ENCODE measurements around the gene TMEM256. TPM values are rescaled to one million over a fixed set of nuclear protein-coding genes. Genes with fewer than 3 reads are reported as not detected.

Gene TMEM256
- total RNA-seq, 1 donor from 2014 or later, result 149 TPM

DNA sequence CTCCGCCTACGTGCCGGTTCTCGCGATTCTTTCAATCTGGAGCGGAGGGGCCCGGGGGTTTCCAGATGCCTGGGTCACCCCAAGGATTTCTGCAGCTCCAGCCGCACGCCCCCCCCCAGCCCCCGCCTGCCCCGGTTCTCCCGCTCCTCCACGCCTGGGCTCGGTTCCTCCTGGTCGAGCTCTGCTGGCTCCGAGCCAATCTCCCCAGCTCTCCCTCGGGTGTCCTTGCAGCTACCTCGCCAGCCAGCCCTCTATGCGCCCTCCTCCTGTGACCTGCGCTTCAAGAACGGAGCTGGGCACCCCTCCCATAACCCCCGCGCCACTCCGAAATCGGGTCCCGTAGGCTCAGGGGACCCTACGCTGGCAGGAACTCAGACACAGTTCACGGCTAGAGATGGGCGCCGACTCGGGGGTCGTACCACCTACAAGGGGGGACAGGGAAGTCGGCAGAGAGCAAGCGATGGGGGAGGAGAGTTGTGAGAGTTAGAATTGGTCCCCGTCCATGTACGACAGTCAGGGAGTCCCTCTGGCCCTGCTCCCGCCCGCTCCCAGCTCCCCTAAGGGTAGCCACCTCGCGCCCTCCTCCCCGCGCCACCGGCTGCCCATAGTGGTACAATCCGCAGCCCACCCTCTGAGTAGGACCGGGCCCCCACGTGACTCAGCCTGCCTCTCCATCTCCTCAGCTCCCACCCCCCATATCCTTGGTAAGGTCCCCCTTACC, 36.4 kb upstream of the TMEM256 start:
- Histone ChIP-seq H3K36me3 (ENCODE audit: control insufficient read depth in 3 of 3, insufficient read depth in 3 of 3, low read length in 3 of 3) (no peaks in the 10 kb centered on the region), H3K27me3 (ENCODE audit: control insufficient read depth in 3 of 3, insufficient read depth in 3 of 3, low read length in 3 of 3) (peaks cover 0 to 5% (median 0%) of the 10 kb centered on the region in 3 donors), H3K4me1 (ENCODE audit: control insufficient read depth in 3 of 3, insufficient read depth in 3 of 3, low read length in 3 of 3) (peaks cover 48 to 68% (median 58%) of the 10 kb centered on the region in 3 donors), H3K9ac (ENCODE audit: low read depth in 1 of 3, low read length in 3 of 3) (peak overlapping the region; percentile 69 to 88 (median 74)), H3K9me3 (ENCODE audit: control insufficient read depth in 3 of 3, low read length in 3 of 3) (no peaks in the 10 kb centered on the region), H3K4me3 (ENCODE audit: low read length in 3 of 3) (peak overlapping the region; percentile 62 to 81 (median 63)), H3K27ac (ENCODE audit: low read depth, low read length) (peak overlapping the region; percentile 71)

- H3K27ac ChIP-seq (ENCODE audit: low read depth, low read length), result peak within 1 kb of the TSS; percentile 71
- no peaks in the 10 kb centered on the region for H3K9me3 ChIP-seq (ENCODE audit: control insufficient read depth in 3 of 3, low read length in 3 of 3)
- peak within 1 kb of the TSS; percentile 69 to 88 (median 74) for H3K9ac ChIP-seq (ENCODE audit: low read depth in 1 of 3, low read length in 3 of 3)
- no peaks in the 10 kb centered on the region for H3K36me3 ChIP-seq (ENCODE audit: control insufficient read depth in 3 of 3, insufficient read depth in 3 of 3, low read length in 3 of 3)
- H3K27me3 ChIP-seq (ENCODE audit: control insufficient read depth in 3 of 3, insufficient read depth in 3 of 3, low read length in 3 of 3), result peaks cover 0 to 5% (median 0%) of the 10 kb centered on the region in 3 donors
- peaks cover 47 to 67% (median 57%) of the 10 kb centered on the region in 3 donors for H3K4me1 ChIP-seq (ENCODE audit: control insufficient read depth in 3 of 3, insufficient read depth in 3 of 3, low read length in 3 of 3)
- H3K4me3 ChIP-seq (ENCODE audit: low read length in 3 of 3), result peak within 1 kb of the TSS; percentile 62 to 81 (median 63)
These were observed 35.7 kb upstream of the TMEM256 start, which contains the start of gene FGF11 for GRCh38 chr17:7439462-7440112. TSS of gene FGF11 (plus strand) at chr17:7439512. CDS start at chr17:7439621, 109 bp downstream.

GRCh38 chr17:7438656-7439460, 35.0 kb upstream of the TMEM256 start:
- Histone ChIP-seq H3K4me3 (ENCODE audit: low read length in 3 of 3) (peak overlapping the region; percentile 46 to 60 (median 50)), H3K9me3 (ENCODE audit: control insufficient read depth in 3 of 3, low read length in 3 of 3) (no peaks in the 10 kb centered on the region), H3K36me3 (ENCODE audit: control insufficient read depth in 3 of 3, insufficient read depth in 3 of 3, low read length in 3 of 3) (no peaks in the 10 kb centered on the region), H3K27ac (ENCODE audit: low read depth, low read length) (no peak overlapping the region), H3K4me1 (ENCODE audit: control insufficient read depth in 3 of 3, insufficient read depth in 3 of 3, low read length in 3 of 3) (peaks cover 40 to 60% (median 50%) of the 10 kb centered on the region in 3 donors), H3K9ac (ENCODE audit: low read depth in 1 of 3, low read length in 3 of 3) (peak overlapping the region; percentile 38 to 73 (median 66)), H3K27me3 (ENCODE audit: control insufficient read depth in 3 of 3, insufficient read depth in 3 of 3, low read length in 3 of 3) (peaks cover 0 to 5% (median 0%) of the 10 kb centered on the region in 3 donors)

DNA sequence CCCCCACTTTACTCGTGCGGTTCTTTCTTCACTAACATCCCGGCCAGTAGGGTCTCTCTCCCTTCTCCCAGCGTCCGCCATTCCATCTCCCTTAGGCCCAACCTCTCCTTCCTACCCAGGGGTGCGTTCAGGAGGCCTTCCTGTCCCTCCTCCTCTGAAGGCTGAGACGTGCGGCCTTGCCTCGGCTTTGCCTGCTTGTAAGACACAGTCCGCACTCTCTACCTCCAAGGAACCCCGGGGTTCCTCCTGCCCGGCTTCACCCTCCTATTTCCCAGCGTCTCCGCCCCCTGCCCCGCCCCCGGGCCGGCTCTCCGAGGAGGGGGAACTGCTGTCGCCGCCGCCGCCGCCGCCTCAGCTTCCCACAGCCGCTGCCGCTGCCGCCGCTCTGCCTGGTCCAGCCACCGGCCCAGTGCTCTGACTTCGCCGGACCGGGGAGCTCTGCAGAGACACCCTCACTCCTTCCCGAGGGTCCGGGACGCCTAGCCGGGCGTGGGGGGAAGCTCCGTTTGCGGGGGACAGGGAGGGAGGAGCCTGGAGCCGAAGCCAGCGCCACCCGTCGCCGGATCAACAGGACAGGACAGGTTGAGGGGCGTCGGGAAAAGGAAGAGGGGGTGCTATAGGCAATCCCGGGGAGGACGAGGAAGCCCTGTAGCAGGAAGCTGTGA, 34.2 kb upstream of the TMEM256 start:
- H3K4me3 ChIP-seq (ENCODE audit: low read length in 3 of 3), result peak overlapping the region; percentile 50 to 68 (median 65)
- peak overlapping the region; percentile 62 for H3K27ac ChIP-seq (ENCODE audit: low read depth, low read length)
- no peaks in the 10 kb centered on the region for H3K36me3 ChIP-seq (ENCODE audit: control insufficient read depth in 3 of 3, insufficient read depth in 3 of 3, low read length in 3 of 3)
- H3K9ac ChIP-seq (ENCODE audit: low read depth in 1 of 3, low read length in 3 of 3), result peak overlapping the region; percentile 66 to 76 (median 73)
- H3K4me1 ChIP-seq (ENCODE audit: control insufficient read depth in 3 of 3, insufficient read depth in 3 of 3, low read length in 3 of 3), result peaks cover 34 to 52% (median 42%) of the 10 kb centered on the region in 3 donors
- H3K9me3 ChIP-seq (ENCODE audit: control insufficient read depth in 3 of 3, low read length in 3 of 3), result no peaks in the 10 kb centered on the region
- H3K27me3 ChIP-seq (ENCODE audit: control insufficient read depth in 3 of 3, insufficient read depth in 3 of 3, low read length in 3 of 3), result peaks cover 0 to 5% (median 0%) of the 10 kb centered on the region in 3 donors

- Histone ChIP-seq H3K4me3 (ENCODE audit: low read length in 3 of 3) (peak overlapping the region; percentile 65 to 74 (median 68)), H3K9ac (ENCODE audit: low read depth in 1 of 3, low read length in 3 of 3) (peak overlapping the region; percentile 51 to 76 (median 73)), H3K9me3 (ENCODE audit: control insufficient read depth in 3 of 3, low read length in 3 of 3) (no peaks in the 10 kb centered on the region), H3K27me3 (ENCODE audit: control insufficient read depth in 3 of 3, insufficient read depth in 3 of 3, low read length in 3 of 3) (peaks cover 0 to 5% (median 0%) of the 10 kb centered on the region in 3 donors), H3K36me3 (ENCODE audit: control insufficient read depth in 3 of 3, insufficient read depth in 3 of 3, low read length in 3 of 3) (no peaks in the 10 kb centered on the region), H3K4me1 (ENCODE audit: control insufficient read depth in 3 of 3, insufficient read depth in 3 of 3, low read length in 3 of 3) (peaks cover 34 to 51% (median 42%) of the 10 kb centered on the region in 3 donors), H3K27ac (ENCODE audit: low read depth, low read length) (peak overlapping the region; percentile 62)
These were observed 33.5 kb upstream of the TMEM256 start for GRCh38 chr17:7437369-7437863.

- no peaks in the 10 kb centered on the region for H3K36me3 ChIP-seq (ENCODE audit: control insufficient read depth in 3 of 3, insufficient read depth in 3 of 3, low read length in 3 of 3)
- peaks cover 0 to 5% (median 0%) of the 10 kb centered on the region in 3 donors for H3K27me3 ChIP-seq (ENCODE audit: control insufficient read depth in 3 of 3, insufficient read depth in 3 of 3, low read length in 3 of 3)
- peak overlapping the region; percentile 74 to 79 (median 76) for H3K9ac ChIP-seq (ENCODE audit: low read depth in 1 of 3, low read length in 3 of 3)
- peak overlapping the region; percentile 57 to 74 (median 73) for H3K4me3 ChIP-seq (ENCODE audit: low read length in 3 of 3)
- peaks cover 34 to 51% (median 42%) of the 10 kb centered on the region in 3 donors for H3K4me1 ChIP-seq (ENCODE audit: control insufficient read depth in 3 of 3, insufficient read depth in 3 of 3, low read length in 3 of 3)
- H3K9me3 ChIP-seq (ENCODE audit: control insufficient read depth in 3 of 3, low read length in 3 of 3), result no peaks in the 10 kb centered on the region
- H3K27ac ChIP-seq (ENCODE audit: low read depth, low read length), result peak overlapping the region; percentile 62
These were observed 32.9 kb upstream of the TMEM256 start for GRCh38 chr17:7436556-7437368.

DNA sequence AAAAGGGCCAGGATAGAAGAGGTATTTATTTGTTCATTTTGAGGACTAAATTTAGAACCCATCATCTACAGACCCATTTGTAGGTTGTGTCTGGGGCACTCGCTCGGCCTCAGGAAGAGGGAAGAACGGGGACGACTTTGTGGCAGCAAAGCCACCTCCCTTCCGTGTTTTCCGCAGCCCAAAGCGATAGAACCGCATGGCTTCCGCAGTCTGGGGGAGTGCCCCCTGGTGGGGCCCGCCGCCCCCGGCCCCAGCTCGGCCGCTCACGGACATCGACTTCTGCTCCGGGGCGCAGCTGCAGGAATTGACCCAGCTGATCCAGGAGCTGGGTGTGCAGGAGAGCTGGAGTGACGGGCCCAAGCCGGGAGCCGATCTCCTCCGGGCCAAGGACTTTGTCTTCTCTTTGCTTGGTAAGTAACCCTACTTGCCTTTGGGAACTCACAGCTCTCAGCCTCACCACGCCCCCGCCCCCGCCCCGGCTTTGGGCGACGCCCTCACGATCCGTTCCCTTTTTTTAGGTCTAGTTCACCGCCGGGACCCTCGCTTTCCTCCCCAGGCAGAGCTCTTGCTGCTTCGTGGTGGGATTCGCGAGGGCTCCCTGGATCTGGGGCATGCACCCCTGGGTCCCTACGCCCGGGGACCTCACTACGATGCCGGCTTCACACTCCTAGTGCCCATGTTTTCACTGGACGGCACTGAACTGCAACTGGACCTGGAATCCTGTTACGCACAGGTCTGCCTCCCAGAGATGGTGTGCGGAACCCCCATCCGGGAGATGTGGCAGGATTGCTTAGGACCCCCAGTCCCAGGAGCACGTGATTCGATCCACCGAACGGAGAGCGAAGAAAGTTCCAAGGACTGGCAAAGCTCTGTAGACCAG, 32.0 kb upstream of the TMEM256 start:
- Histone ChIP-seq H3K36me3 (ENCODE audit: control insufficient read depth in 3 of 3, insufficient read depth in 3 of 3, low read length in 3 of 3) (no peaks in the 10 kb centered on the region), H3K27me3 (ENCODE audit: control insufficient read depth in 3 of 3, insufficient read depth in 3 of 3, low read length in 3 of 3) (peaks cover 0 to 5% (median 0%) of the 10 kb centered on the region in 3 donors), H3K4me3 (ENCODE audit: low read length in 3 of 3) (peak overlapping the region; percentile 63 to 74 (median 73)), H3K9me3 (ENCODE audit: control insufficient read depth in 3 of 3, low read length in 3 of 3) (no peaks in the 10 kb centered on the region), H3K9ac (ENCODE audit: low read depth in 1 of 3, low read length in 3 of 3) (peak overlapping the region; percentile 3 to 79 (median 65)), H3K4me1 (ENCODE audit: control insufficient read depth in 3 of 3, insufficient read depth in 3 of 3, low read length in 3 of 3) (peaks cover 34 to 46% (median 38%) of the 10 kb centered on the region in 3 donors), H3K27ac (ENCODE audit: low read depth, low read length) (peak overlapping the region; percentile 44)

GRCh38 chr17:7432296-7432695, 28.4 kb upstream of the TMEM256 start:
- H3K4me1 ChIP-seq (ENCODE audit: control insufficient read depth in 3 of 3, insufficient read depth in 3 of 3, low read length in 3 of 3), result peaks cover 18 to 20% (median 19%) of the 10 kb centered on the region in 3 donors
- H3K9me3 ChIP-seq (ENCODE audit: control insufficient read depth in 3 of 3, low read length in 3 of 3), result no peaks in the 10 kb centered on the region
- H3K4me3 ChIP-seq (ENCODE audit: low read length in 3 of 3), result no peak overlapping the region
- no peak overlapping the region for H3K27ac ChIP-seq (ENCODE audit: low read depth, low read length)
- no peaks in the 10 kb centered on the region for H3K36me3 ChIP-seq (ENCODE audit: control insufficient read depth in 3 of 3, insufficient read depth in 3 of 3, low read length in 3 of 3)
- no peaks in the 10 kb centered on the region for H3K27me3 ChIP-seq (ENCODE audit: control insufficient read depth in 3 of 3, insufficient read depth in 3 of 3, low read length in 3 of 3)
- H3K9ac ChIP-seq (ENCODE audit: low read depth in 1 of 3, low read length in 3 of 3), result no peak overlapping the region
